AG10803 (cell line): ENCODE data around the gene PINK1.

Source experiments
- DNase-seq: peaks from one replicate; pipeline ENCODE4 v3.0.0; 2010; ENCODE audit warnings: low read depth
- H3K4me3 ChIP-seq: 2 replicates; pipeline ENCODE4 v1.5.1; 2011; ENCODE audit warnings: mild to moderate bottlenecking, low read length, control low read depth
- TF ChIP-seq, protein P1 (sequence below): conservative IDR thresholded peaks from 2 replicates; pipeline ENCODE4 v1.5.1; 2011; ENCODE audit warnings: mild to moderate bottlenecking, low read length, control low read depth, inconsistent platforms

The PINK1 gene

DNA sequence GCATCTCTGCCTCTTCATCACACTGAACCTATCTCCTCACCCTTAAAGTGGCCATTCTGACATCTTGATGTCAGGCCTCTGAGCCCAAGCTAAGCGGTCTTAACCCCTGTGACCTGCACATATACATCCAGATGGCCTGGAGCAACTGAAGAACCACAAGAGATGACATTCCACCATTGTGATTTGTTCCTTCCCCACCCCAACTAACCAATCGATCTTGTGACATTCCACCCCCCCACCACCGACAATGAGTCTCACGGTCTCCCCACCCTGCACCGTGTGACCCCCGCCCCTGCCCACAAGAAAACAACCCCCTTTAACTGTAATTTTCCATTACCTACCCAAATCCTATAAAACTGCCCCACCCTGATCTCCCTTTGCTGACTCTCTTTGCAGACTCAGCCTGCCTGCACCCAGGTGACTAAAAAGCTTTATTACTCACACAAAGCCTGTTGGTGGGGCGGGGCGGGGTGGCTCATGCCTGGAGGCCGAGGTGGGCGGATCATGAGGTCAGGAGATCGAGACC is 21.0 kb upstream of the PINK1 start:
- no peak for DNase-seq
- TF ChIP-seq, protein P1, sequence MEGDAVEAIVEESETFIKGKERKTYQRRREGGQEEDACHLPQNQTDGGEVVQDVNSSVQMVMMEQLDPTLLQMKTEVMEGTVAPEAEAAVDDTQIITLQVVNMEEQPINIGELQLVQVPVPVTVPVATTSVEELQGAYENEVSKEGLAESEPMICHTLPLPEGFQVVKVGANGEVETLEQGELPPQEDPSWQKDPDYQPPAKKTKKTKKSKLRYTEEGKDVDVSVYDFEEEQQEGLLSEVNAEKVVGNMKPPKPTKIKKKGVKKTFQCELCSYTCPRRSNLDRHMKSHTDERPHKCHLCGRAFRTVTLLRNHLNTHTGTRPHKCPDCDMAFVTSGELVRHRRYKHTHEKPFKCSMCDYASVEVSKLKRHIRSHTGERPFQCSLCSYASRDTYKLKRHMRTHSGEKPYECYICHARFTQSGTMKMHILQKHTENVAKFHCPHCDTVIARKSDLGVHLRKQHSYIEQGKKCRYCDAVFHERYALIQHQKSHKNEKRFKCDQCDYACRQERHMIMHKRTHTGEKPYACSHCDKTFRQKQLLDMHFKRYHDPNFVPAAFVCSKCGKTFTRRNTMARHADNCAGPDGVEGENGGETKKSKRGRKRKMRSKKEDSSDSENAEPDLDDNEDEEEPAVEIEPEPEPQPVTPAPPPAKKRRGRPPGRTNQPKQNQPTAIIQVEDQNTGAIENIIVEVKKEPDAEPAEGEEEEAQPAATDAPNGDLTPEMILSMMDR = no peak
- no peak overlapping the region for H3K4me3 ChIP-seq

DNA sequence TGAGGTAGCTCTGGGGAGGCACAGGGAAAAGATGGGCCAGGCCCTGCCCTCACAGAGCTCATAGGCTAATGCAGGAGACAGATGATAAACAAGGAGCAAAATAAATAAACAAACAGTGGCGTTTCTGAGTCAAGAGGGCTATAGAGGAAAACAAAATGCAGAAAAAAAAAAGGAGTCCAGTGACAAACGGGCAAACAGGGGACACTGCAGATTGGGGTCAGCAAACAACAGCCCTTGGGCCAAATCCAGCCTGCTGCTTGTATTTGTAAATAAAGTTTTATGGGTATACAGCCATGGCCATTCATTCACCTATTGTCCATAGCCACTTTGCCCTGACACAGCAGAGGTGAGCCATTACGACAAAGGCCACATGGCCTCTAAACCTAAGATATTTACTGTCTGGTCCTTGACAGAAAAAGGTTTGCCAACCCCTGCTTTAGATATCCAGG is 19.1 kb upstream of the PINK1 start:
- DNase-seq = no peak
- TF ChIP-seq, protein P1 = no peak
- H3K4me3 ChIP-seq = no peak overlapping the region

DNA sequence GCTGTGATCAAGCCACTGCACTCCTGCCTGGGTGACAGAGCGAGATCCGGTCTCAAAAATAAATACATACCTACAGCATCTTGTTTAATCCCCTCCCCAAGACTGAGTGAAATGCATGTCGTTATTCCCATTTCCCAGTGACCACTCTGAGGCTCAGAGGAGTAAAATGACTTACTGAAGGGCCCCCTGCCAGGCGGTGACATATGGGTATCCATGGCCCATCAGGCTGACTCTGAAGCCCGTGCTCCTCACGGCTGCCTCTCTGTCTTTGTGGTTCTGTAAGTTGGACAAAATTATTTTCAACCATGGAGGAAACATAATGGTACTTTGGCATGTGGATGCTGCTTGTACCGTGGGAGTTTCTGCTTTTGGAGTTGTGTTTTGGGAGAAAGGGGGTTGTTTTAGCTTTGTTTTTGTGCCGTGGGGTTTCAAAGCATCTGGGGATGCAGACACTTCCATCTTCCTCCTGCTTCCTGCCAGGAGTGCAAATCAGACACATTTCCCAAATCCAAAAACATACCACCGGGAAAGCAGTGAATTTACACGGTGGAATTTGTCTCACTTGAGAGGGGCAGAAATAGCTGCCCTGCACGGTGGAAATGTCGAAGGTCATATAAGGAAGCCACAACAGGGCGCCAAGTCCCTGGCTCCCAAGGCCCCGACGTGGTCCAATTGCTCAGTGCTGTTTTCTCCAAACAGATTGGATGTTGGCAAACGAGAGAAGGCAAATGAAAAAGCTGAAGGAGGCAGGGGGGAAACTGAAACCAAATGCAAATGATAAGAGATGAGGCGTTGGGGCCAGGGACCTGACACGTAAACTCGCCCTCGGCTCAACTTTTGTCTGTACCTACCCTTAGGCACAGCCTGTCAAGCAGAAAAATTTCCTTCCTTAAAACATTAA is 17.1 kb upstream of the PINK1 start:
- DNase-seq = peak; percentile 18
- TF ChIP-seq, protein P1 = no peak
- H3K4me3 ChIP-seq = peak overlapping the region; percentile 9; the same call in 1 of the 2 replicates

DNA sequence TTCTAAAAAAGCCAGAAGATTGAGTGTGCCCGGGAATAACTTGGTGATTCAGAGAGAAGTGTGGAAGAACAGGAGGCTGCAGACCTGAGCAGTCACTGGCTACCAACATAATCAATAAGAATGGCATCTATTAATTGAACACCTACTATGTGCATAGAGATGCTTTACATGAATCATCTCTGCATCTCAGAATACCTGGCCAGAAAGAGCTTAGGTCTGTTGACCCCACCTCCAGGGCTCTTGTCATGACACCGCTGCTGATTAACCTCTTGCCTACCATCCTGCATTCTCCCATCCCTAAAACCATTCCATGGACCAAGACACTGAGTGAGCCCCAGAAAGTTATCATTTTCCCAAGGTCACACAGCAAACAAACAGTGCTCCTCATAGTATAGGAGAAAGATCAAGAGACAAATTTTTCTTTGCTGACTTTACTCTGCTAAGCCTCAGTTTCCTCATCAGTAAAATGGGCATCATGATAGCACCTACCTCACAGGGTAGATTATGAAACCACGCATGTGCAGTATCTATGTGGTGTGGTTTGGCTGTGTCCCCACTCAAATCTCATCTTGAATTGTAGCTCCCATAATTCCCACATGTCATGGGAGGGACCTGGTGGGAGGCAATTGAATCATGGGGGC is 16.3 kb upstream of the PINK1 start:
- TF ChIP-seq, protein P1 = no peak
- DNase-seq = no peak
- no peak overlapping the region for H3K4me3 ChIP-seq

DNA sequence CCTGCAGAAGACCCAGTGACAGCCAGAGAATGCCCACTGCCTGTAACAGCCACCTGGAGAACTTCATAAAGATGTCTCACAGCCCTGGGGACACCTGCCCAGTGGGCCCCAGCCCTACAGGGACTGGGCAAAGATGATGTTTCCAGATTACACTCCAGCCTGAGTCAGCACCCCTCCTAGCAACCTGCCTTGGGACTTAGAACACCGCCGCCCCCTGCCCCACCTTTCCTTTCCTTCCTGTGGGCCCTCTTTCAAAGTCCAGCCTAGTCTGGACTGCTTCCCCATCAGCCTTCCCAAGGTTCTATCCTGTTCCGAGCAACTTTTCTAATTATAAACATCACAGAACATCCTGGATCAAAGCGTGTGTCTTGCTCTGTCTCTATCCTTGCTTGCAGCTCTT is 14.7 kb upstream of the PINK1 start:
- TF ChIP-seq, protein P1 = no peak
- no peak overlapping the region for H3K4me3 ChIP-seq
- no peak for DNase-seq

DNA sequence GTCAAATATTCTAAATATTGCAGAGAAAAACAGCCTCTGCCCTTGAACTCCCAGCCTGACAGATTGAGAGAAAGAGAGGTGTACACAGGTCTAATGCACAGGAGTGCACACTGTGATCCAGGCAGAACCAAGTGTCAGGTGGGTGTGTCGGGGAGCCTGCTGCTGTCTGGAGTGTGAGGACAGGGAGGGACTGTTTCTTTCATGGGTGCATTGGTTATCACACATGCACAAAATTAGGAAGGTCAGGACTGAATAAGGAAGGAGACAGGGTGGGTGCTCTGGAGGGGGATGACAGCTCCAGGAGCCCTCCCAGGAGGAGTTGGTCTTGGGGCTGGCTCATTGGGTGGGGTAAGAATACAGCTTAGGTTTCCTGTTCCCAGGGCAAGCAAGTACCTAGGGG is 13.3 kb upstream of the PINK1 start:
- DNase-seq = no peak
- TF ChIP-seq, protein P1 = no peak
- H3K4me3 ChIP-seq = no peak overlapping the region

DNA sequence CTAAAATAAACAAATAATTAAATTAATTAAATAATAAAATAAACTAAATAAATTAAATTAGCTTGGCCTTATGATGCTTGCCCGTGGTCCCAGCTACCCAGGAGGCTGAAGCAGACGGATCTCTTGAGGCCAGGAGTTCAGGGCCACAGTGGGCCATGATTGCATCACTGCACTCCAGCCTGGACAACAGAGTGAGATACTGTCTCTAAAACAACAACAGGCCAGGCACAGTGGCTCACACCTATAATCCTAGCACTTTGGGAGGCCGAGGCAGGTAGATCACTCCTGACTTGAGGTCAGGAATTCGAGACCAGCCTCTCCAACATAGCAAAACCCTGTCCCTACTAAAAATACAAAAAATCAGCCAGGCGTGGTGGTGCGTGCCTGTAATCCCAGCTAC is 12.2 kb upstream of the PINK1 start:
- no peak for DNase-seq
- TF ChIP-seq, protein P1 = no peak
- H3K4me3 ChIP-seq = no peak overlapping the region
